MM.1S (cell line): Measurements from ENCODE around the gene LIPI.

Source experiments
- EZH2 ChIP-seq: fragments of 300-600 bp; sonication (generic); optimal IDR thresholded peaks from 2 replicates; pipeline ENCODE3; 2017; ENCODE audit warnings: low read depth, mild to moderate bottlenecking, antibody characterized with exemption, low read length, mixed read lengths
- EZH2phosphoT487 ChIP-seq: fragments of 300-600 bp; sonication (generic); IDR thresholded peaks from 2 replicates; pipeline ENCODE4 v1.6.1; 2018; ENCODE audit warnings: antibody characterized with exemption, low read length
- TF ChIP-seq, protein P1 (sequence below): fragments of 300-600 bp; sonication (generic); IDR thresholded peaks from 2 replicates; pipeline ENCODE4 v1.5.1; 2016; ENCODE audit warnings: antibody characterized with exemption, low read length, mixed read lengths

- TF ChIP-seq, protein P1, sequence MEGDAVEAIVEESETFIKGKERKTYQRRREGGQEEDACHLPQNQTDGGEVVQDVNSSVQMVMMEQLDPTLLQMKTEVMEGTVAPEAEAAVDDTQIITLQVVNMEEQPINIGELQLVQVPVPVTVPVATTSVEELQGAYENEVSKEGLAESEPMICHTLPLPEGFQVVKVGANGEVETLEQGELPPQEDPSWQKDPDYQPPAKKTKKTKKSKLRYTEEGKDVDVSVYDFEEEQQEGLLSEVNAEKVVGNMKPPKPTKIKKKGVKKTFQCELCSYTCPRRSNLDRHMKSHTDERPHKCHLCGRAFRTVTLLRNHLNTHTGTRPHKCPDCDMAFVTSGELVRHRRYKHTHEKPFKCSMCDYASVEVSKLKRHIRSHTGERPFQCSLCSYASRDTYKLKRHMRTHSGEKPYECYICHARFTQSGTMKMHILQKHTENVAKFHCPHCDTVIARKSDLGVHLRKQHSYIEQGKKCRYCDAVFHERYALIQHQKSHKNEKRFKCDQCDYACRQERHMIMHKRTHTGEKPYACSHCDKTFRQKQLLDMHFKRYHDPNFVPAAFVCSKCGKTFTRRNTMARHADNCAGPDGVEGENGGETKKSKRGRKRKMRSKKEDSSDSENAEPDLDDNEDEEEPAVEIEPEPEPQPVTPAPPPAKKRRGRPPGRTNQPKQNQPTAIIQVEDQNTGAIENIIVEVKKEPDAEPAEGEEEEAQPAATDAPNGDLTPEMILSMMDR: no peak
- TF ChIP-seq EZH2: no peak
- no peak for TF ChIP-seq EZH2phosphoT487
Observed at GRCh38 chr21:14143999-14144398, 66.8 kb downstream of the LIPI start.
